Measurements from ENCODE around the gene MBP.

GRCh38 chr18:77107292-77107691, 25.3 kb downstream of the MBP start:
- TF ChIP-seq POLR2AphosphoS5 (IDR thresholded peaks at IDR 0.05; ENCODE audit: low read depth, low read length): no peak
- no peak for TF ChIP-seq POLR2A (IDR thresholded peaks at IDR 0.05; ENCODE audit: low read depth, low read length)
- no peak for TF ChIP-seq TAF1 (IDR thresholded peaks at IDR 0.05; ENCODE audit: borderline replicate concordance, low read depth, low read length)

Data from GM12892 (cell line).